ENCODE data around the gene KRT35.

Gene KRT35

GRCh38 chr17:41486809-41487530, 6.0 kb upstream of the KRT35 start:
- DNase-seq (ENCODE audit: low read depth): no peak

- no peak for DNase-seq (ENCODE audit: low read depth)
Observed at GRCh38 chr17:41486316-41486715, 5.4 kb upstream of the KRT35 start.

GRCh38 chr17:41484920-41485904, 4.3 kb upstream of the KRT35 start:
- no peak for DNase-seq (ENCODE audit: low read depth)

GRCh38 chr17:41483991-41484826, 3.3 kb upstream of the KRT35 start:
- no peak for DNase-seq (ENCODE audit: low read depth)

GRCh38 chr17:41483531-41483930, 2.6 kb upstream of the KRT35 start:
- no peak for DNase-seq (ENCODE audit: low read depth)

- no peak for DNase-seq (ENCODE audit: low read depth)
Observed at GRCh38 chr17:41480581-41480980, 370 bp downstream of the KRT35 start.

- DNase-seq (ENCODE audit: low read depth): no peak
Observed at GRCh38 chr17:41480136-41480535, 815 bp downstream of the KRT35 start.

GRCh38 chr17:41478237-41478636, 2.7 kb downstream of the KRT35 start:
- DNase-seq (ENCODE audit: low read depth): no peak

- DNase-seq (ENCODE audit: low read depth): no peak
Observed at GRCh38 chr17:41476866-41477815, 3.8 kb downstream of the KRT35 start.

- no peak for DNase-seq (ENCODE audit: low read depth)
Observed at GRCh38 chr17:41475421-41475820, 5.5 kb downstream of the KRT35 start.

GRCh38 chr17:41474863-41475262, 6.1 kb downstream of the KRT35 start:
- no peak for DNase-seq (ENCODE audit: low read depth)

GRCh38 chr17:41468346-41468745, 12.6 kb downstream of the KRT35 start:
- DNase-seq (ENCODE audit: low read depth): no peak

GRCh38 chr17:41467561-41467960, 13.4 kb downstream of the KRT35 start:
- no peak for DNase-seq (ENCODE audit: low read depth)

- no peak for DNase-seq (ENCODE audit: low read depth)
Observed at GRCh38 chr17:41466988-41467387, 14.0 kb downstream of the KRT35 start, which contains the start of gene KRT32. Gene KRT32, minus strand, starts transcription at chr17:41467386. Its CDS starts 61 bp downstream, at chr17:41467325.

- no peak for DNase-seq (ENCODE audit: low read depth)
Observed at GRCh38 chr17:41464682-41465081, 16.3 kb downstream of the KRT35 start.

- DNase-seq (ENCODE audit: low read depth): no peak
Observed at GRCh38 chr17:41464173-41464572, 16.8 kb downstream of the KRT35 start.

- DNase-seq (ENCODE audit: low read depth): no peak
Observed at GRCh38 chr17:41463746-41464145, 17.2 kb downstream of the KRT35 start.

- no peak for DNase-seq (ENCODE audit: low read depth)
Observed at GRCh38 chr17:41462705-41463104, 18.2 kb downstream of the KRT35 start.

GRCh38 chr17:41457676-41458075, 23.3 kb downstream of the KRT35 start:
- no peak for DNase-seq (ENCODE audit: low read depth)

GRCh38 chr17:41456204-41456603, 24.7 kb downstream of the KRT35 start:
- no peak for DNase-seq (ENCODE audit: low read depth)

GRCh38 chr17:41455236-41455635, 25.7 kb downstream of the KRT35 start:
- DNase-seq (ENCODE audit: low read depth): no peak
